GM19463 (cell line): ENCODE measurements around the gene TPCN1.

Experiments used
- ATAC-seq: cut with Tn5 transposase; IDR thresholded peaks from one replicate; pipeline ENCODE4 v1.9.1; 2021; ENCODE audit warnings: mild to moderate bottlenecking, moderate library complexity; ENCODE audit not compliant: unreplicated experiment

Gene TPCN1

GRCh38 chr12:113332688-113333417 lies 111.6 kb downstream of the TPCN1 start:
- ATAC-seq: no peak

GRCh38 chr12:113333418-113333750 lies 112.1 kb downstream of the TPCN1 start:
- no peak for ATAC-seq

GRCh38 chr12:113333877-113334785 lies 112.9 kb downstream of the TPCN1 start:
- peak; percentile 1 for ATAC-seq

DNA sequence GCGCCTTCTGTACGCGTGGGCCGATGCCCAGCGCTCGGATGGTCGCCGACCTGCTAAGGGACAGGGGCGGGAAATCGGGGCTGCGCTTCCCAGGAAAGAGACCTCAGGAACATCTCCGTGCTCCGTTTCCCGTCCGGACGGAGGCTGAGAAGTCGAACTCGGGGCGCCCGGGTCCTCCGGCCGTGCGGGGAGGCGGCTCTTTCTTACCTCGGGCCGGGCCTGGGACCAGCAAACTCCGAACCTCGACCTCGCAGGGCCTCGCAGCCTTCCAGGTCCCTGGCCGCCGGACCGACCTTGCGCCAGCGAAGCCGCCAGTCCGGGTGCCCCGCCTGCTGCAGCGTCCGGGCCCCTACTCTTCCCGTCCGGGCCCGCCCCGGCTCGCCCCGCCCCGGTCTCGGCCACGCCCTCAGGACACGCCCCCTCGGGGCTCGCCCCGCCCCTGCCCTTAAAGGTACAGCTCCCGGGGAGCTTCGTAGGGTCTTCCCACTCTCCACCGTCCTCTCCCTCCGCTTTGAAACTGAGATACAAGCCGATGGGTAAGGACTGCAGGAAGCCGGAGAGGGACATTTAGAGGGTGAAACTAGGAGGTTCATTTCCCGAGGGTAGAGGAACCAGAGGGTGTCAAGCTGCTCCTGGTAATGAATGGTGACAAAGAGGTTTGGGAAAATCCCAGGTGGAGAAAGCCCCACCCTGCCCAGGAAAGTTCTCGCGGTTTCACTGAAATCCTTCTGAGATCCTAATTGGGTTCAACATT lies 113.7 kb downstream of the TPCN1 start, which contains the start of gene SLC8B1:
SLC8B1 (minus strand) TSS at position 324 of the 754 bp plus-strand sequence. CDS start 2,231 bp downstream, outside the sequence.
- peak; percentile 99 for ATAC-seq

- no peak for ATAC-seq
Measured at GRCh38 chr12:113339540-113339939, 118.3 kb downstream of the TPCN1 start.

DNA sequence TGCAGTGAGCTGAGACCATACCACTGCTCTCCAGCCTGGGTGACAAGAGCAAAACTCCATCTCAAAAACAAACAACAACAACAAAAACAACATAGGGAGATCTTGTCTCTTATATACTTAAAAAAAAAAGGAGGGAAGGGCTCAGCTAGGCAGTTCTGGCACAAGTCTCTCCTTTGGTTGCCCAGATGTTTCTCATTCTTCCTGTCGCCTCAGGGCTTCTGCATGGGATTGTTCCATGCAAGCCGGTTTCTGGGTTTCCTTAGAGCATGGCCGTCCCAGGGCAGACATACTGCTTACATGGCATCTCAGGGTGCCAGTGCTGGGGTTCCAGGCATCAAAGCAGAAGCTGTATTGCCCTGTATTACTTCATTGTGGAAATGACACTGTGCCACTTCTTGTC lies 118.8 kb downstream of the TPCN1 start:
- no peak for ATAC-seq

DNA sequence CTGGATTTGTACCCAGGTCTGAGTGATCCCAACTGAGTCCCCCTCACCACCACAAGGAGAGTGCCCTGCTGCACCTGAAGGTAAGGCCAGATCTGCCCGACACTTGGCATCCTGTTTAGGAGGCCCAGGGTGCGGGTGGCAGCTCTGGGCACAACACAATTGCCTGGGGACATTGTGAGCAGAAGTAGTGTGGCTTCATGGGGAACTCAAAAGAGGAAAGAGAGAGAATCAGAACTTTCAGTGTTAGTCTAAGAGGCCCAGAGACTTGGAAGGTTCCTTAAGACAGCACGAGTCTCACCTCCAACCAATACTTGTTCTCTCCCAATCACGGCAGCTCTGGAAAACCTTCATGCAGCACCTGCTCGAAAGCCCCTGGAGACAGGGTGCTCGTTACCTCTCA lies 120.3 kb downstream of the TPCN1 start:
- no peak for ATAC-seq

DNA sequence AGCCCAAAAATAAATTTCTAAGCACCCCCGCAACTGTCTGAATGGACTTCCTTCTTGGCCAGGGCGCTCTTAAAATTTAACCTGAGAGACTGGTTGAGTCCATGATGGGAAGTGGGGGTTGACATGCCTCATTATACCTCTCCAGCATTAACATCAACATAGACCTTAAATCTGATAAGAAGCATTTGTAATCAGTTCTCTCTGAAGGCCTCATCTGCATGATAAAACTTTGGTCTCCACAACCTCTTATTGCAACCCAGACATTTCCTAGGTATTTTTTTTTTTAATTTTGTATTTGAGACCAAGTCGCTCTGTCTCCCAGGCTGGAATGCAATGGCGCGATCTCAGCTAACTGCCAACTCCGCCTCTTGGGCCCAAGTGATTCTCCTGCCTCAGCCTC lies 124.1 kb downstream of the TPCN1 start:
- ATAC-seq: no peak

DNA sequence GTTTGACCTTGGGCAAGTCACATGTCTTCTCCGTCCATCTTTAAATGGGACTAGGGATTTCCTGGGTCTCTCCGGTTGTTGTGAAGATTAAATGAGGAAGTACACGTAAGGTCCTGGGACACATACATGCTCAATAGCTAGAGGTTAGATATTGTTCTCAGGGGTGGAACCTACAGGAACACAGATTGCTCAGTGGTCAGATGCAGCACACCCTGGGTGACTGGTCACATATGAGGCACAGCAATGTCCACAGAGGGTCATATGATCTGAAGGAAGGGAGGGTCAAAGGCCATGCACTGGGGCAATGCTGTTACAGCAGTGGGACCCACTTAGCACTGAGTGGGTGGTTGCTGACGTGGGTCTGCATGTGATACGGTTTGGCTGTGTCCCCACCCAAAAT lies 125.1 kb downstream of the TPCN1 start:
- no peak for ATAC-seq

- no peak for ATAC-seq
Measured at GRCh38 chr12:113347107-113347506, 125.8 kb downstream of the TPCN1 start.

DNA sequence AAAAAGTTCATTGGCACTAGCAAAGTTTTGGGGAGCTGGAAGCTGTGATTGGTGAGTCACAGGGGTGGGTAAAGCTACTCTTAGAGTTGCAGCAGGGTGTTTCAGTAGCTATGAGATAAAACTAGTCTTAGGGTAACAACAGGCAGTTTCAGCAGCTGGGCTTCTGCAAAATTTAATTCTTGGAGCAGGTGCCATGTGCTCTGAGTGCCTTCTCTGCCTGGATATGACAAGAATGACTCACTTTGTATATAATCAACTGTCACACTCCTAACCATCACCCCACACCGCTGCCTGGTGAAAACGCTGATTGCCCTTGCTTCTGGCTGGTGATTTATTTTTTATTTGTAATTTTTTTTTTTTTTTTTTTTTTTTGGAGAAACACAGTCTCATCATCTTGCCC lies 126.6 kb downstream of the TPCN1 start:
- no peak for ATAC-seq
